ENCODE data around the gene AJAP1.

GRCh38 chr1:4691766-4692405 is 37.5 kb downstream of the AJAP1 start:
- TF ChIP-seq CTCF (IDR thresholded peaks at IDR 0.05) (no peak), POLR2A (IDR thresholded peaks at IDR 0.05) (no peak)

Data from esophagus squamous epithelium (tissue), 4 donors.